ENCODE measurements around the gene ST8SIA4. TPM values are rescaled to one million over a fixed set of nuclear protein-coding genes. Genes with fewer than 3 reads are reported as not detected.
A peak's percentile ranks its signal among the peaks of the same experiment; 100 is the strongest.

ST8SIA4 gene
- total RNA-seq, 6 donors from 2014 or later = 4.6 to 28.1 (median 11.4) TPM

GRCh38 chr5:100855295-100855694, 47.8 kb downstream of the ST8SIA4 start:
- no peak overlapping the region for H3K27ac ChIP-seq
- ATAC-seq (ENCODE audit: low FRiP score in 2 of 2) (no peak), DNase-seq (no peak)
- H3K36me3 ChIP-seq = no peaks in the 10 kb centered on the region
- H3K4me1 ChIP-seq = peaks cover 0 to 11% (median 0%) of the 10 kb centered on the region in 4 donors
- 92 to 100% methylated on average over 1 of the region's 1 CpG for WGBS, 2 donors
- H3K27me3 ChIP-seq = no peaks in the 10 kb centered on the region
- no peak for TF ChIP-seq EP300 (IDR thresholded peaks at IDR 0.05)
- no peak for TF ChIP-seq POLR2AphosphoS5 (IDR thresholded peaks at IDR 0.05)
- no peak for TF ChIP-seq CTCF (IDR thresholded peaks at IDR 0.05)
- no peak for TF ChIP-seq POLR2A (IDR thresholded peaks at IDR 0.05)
- H3K9me3 ChIP-seq = no peaks in the 10 kb centered on the region
- H3K4me3 ChIP-seq = no peak overlapping the region

GRCh38 chr5:100854591-100854990, 48.5 kb downstream of the ST8SIA4 start:
- DNase-seq (no peak), ATAC-seq (ENCODE audit: low FRiP score in 2 of 2) (no peak)
- TF ChIP-seq EP300 (IDR thresholded peaks at IDR 0.05) (no peak), POLR2A (IDR thresholded peaks at IDR 0.05) (no peak), POLR2AphosphoS5 (IDR thresholded peaks at IDR 0.05) (no peak), CTCF (IDR thresholded peaks at IDR 0.05) (no peak)
- Histone ChIP-seq H3K9me3 (no peaks in the 10 kb centered on the region), H3K27me3 (no peaks in the 10 kb centered on the region), H3K27ac (peak overlapping the region in 1 of 4 donors; percentile 20), H3K4me1 (peaks cover 0 to 11% (median 0%) of the 10 kb centered on the region in 4 donors), H3K36me3 (no peaks in the 10 kb centered on the region), H3K4me3 (no peak overlapping the region)

GRCh38 chr5:100853582-100853981, 49.5 kb downstream of the ST8SIA4 start:
- Histone ChIP-seq H3K4me3 (no peak overlapping the region), H3K27me3 (no peaks in the 10 kb centered on the region), H3K4me1 (peaks cover 0 to 11% (median 0%) of the 10 kb centered on the region in 4 donors), H3K27ac (peak overlapping the region in 2 of 4 donors; percentile 47 to 74), H3K36me3 (no peaks in the 10 kb centered on the region), H3K9me3 (no peaks in the 10 kb centered on the region)
- TF ChIP-seq POLR2AphosphoS5 (IDR thresholded peaks at IDR 0.05) (no peak), EP300 (IDR thresholded peaks at IDR 0.05) (no peak), POLR2A (IDR thresholded peaks at IDR 0.05) (no peak), CTCF (IDR thresholded peaks at IDR 0.05) (no peak)
- no peak for ATAC-seq (ENCODE audit: low FRiP score in 2 of 2)
- no peak for DNase-seq

GRCh38 chr5:100852988-100853449, 50.1 kb downstream of the ST8SIA4 start:
- H3K27ac ChIP-seq = peak overlapping the region in 2 of 4 donors; percentile 47 to 74
- H3K4me3 ChIP-seq = no peak overlapping the region
- ATAC-seq (ENCODE audit: low FRiP score in 2 of 2) = peak in 1 of 2 donors; percentile 40
- DNase-seq = no peak
- peaks cover 0 to 11% (median 0%) of the 10 kb centered on the region in 4 donors for H3K4me1 ChIP-seq
- TF ChIP-seq POLR2AphosphoS5 (IDR thresholded peaks at IDR 0.05) (no peak), POLR2A (IDR thresholded peaks at IDR 0.05) (no peak), CTCF (IDR thresholded peaks at IDR 0.05) (no peak), EP300 (IDR thresholded peaks at IDR 0.05) (no peak)
- WGBS, 2 donors = 42 to 48% methylated on average over 3 of the region's 3 CpGs
- no peaks in the 10 kb centered on the region for H3K36me3 ChIP-seq
- no peaks in the 10 kb centered on the region for H3K27me3 ChIP-seq
- no peaks in the 10 kb centered on the region for H3K9me3 ChIP-seq

- Histone ChIP-seq H3K36me3 (no peaks in the 10 kb centered on the region), H3K27ac (no peak overlapping the region), H3K27me3 (no peaks in the 10 kb centered on the region), H3K4me1 (peaks cover 0 to 11% (median 4%) of the 10 kb centered on the region in 4 donors), H3K9me3 (no peaks in the 10 kb centered on the region), H3K4me3 (no peak overlapping the region)
- TF ChIP-seq CTCF (IDR thresholded peaks at IDR 0.05) = no peak
- no peak for TF ChIP-seq EP300 (IDR thresholded peaks at IDR 0.05)
- no peak for TF ChIP-seq POLR2A (IDR thresholded peaks at IDR 0.05)
- no peak for TF ChIP-seq POLR2AphosphoS5 (IDR thresholded peaks at IDR 0.05)
- DNase-seq (no peak), ATAC-seq (ENCODE audit: low FRiP score in 2 of 2) (no peak)
- WGBS, 2 donors = 90 to 92% methylated on average over 8 of the region's 8 CpGs
Observed at GRCh38 chr5:100852051-100852450, 51.0 kb downstream of the ST8SIA4 start.

All from upper lobe of left lung (tissue), 6 donors.